B cell (primary cell): ENCODE measurements around the gene CACNG4. TPM values are rescaled to one million over a fixed set of nuclear protein-coding genes. Genes with fewer than 3 reads are reported as not detected.

Source experiments
- ATAC-seq: fragments of 200-7000 bp; cut with Tn5 transposase; one replicate; pipeline ENCODE4 v1.10.0; 2021; ENCODE audit warnings: low read depth, mild to moderate bottlenecking, moderate number of reproducible peaks, moderate library complexity
- CTCF ChIA-PET: fragments of 350-600 bp; sonication (Branson Sonifier 250); formaldehyde crosslinking; loops from one replicate; lab custom pipeline; 2021; ENCODE audit warnings: antibody characterized with exemption, inconsistent platforms; lab: Charles Lee
- POLR2A ChIA-PET: fragments of 350-600 bp; sonication (Branson Sonifier 250); formaldehyde crosslinking; loops from one replicate; lab custom pipeline; 2021; ENCODE audit warnings: antibody characterized with exemption; lab: Charles Lee
- DNase-seq: peaks from one replicate; pipeline ENCODE4 v3.0.0; 2013
- H2AFZ ChIP-seq: 2 replicates; pipeline ENCODE4 v1.6.1; 2012; ENCODE audit warnings: mild to moderate bottlenecking, low read depth, low read length; ENCODE audit not compliant: insufficient read depth, poor library complexity, severe bottlenecking
- H3K27ac ChIP-seq, 2 donors: 1 replicate in 1 of 2; 2 replicates in 1 of 2; pipeline ENCODE4 v1.5.1; 2012 to 2013; ENCODE audit warnings: low read length in 2 of 2, mild to moderate bottlenecking in 2 of 2, moderate library complexity in 1 of 2
- H3K27me3 ChIP-seq, 4 experiments: fragments of 200-600 bp in 1 of 4; sonication (generic) in 1 of 4; replicated peaks in 1 of 4; 1 replicate in 2 of 4; 2 replicates in 2 of 4; pipeline versions ENCODE4 v1.6.1 to v1.7.0; 2013 to 2016; ENCODE audit warnings: low read length in 3 of 4, mild to moderate bottlenecking in 2 of 4, mixed read lengths in 1 of 4, moderate library complexity in 1 of 4; ENCODE audit not compliant: insufficient read depth in 4 of 4, control insufficient read depth in 3 of 4; ENCODE audit errors: control extremely low read depth in 1 of 4
- H3K36me3 ChIP-seq, 2 experiments: replicated peaks in 1 of 2; 1 replicate in 1 of 2; 2 replicates in 1 of 2; pipeline versions ENCODE4 v1.6.1 to v1.7.1; 2013; ENCODE audit warnings: low read length in 1 of 2; ENCODE audit not compliant: insufficient read depth in 2 of 2, control insufficient read depth in 1 of 2; ENCODE audit errors: control extremely low read depth in 1 of 2, extremely low read depth in 1 of 2
- H3K4me1 ChIP-seq, 2 donors: fragments of 200-600 bp in 1 of 2; sonication (generic) in 1 of 2; 1 replicate in 1 of 2; 2 replicates in 1 of 2; pipeline versions ENCODE4 v1.5.1 to v1.6.1; 2013 to 2017; ENCODE audit warnings: low read length in 2 of 2; ENCODE audit not compliant: control insufficient read depth in 2 of 2, insufficient read depth in 2 of 2
- H3K4me2 ChIP-seq: replicated peaks from 2 replicates; pipeline ENCODE3; 2012; ENCODE audit warnings: mild to moderate bottlenecking, low read depth, low read length; ENCODE audit not compliant: poor library complexity, severe bottlenecking
- H3K4me3 ChIP-seq, 5 experiments: fragments of 200-600 bp in 1 of 5; sonication (generic) in 1 of 5; 1 replicate in 3 of 5; 2 replicates in 2 of 5; pipeline versions ENCODE4 v1.5.1 to v1.7.0; 2011 to 2016; ENCODE audit warnings: low read length in 4 of 5, mild to moderate bottlenecking in 4 of 5, low read depth in 2 of 5, control low read depth in 1 of 5, moderate library complexity in 1 of 5; ENCODE audit not compliant: insufficient read depth in 1 of 5; ENCODE audit errors: control extremely low read depth in 1 of 5, extremely low read depth in 1 of 5
- H3K79me2 ChIP-seq: fragments of 200-600 bp; sonication (generic); one replicate; pipeline ENCODE4 v1.6.0; 2016; ENCODE audit warnings: low read length; ENCODE audit not compliant: control insufficient read depth, insufficient read depth
- H3K9ac ChIP-seq: fragments of 200-600 bp; sonication (generic); 2 replicates; pipeline ENCODE4 v1.6.1; 2017; ENCODE audit warnings: mild to moderate bottlenecking, low read length, moderate library complexity
- H3K9me3 ChIP-seq, 3 donors: one replicate each; pipeline versions ENCODE4 v1.6.1 to v1.7.1; 2013; ENCODE audit warnings: low read length in 2 of 3; ENCODE audit not compliant: control insufficient read depth in 2 of 3, insufficient read depth in 1 of 3; ENCODE audit errors: control extremely low read depth in 1 of 3
- H4K20me1 ChIP-seq: 2 replicates; pipeline ENCODE4 v1.6.0; 2012; ENCODE audit warnings: mild to moderate bottlenecking, low read length; ENCODE audit not compliant: insufficient read depth, control insufficient read depth, poor library complexity, severe bottlenecking
- H3K27ac Mint-ChIP-seq: one replicate; pipeline ENCODE4 v1.8.0; 2021; ENCODE audit warnings: mixed read lengths
- H3K27me3 Mint-ChIP-seq: one replicate; pipeline ENCODE4 v1.8.0; 2021; ENCODE audit warnings: mixed read lengths
- H3K4me1 Mint-ChIP-seq: one replicate; pipeline ENCODE4 v1.8.0; 2021; ENCODE audit warnings: mixed read lengths
- H3K4me3 Mint-ChIP-seq: one replicate; pipeline ENCODE4 v1.8.0; 2021; ENCODE audit warnings: mixed read lengths
- H3K9me3 Mint-ChIP-seq: one replicate; pipeline ENCODE4 v1.8.0; 2022; ENCODE audit warnings: mixed read lengths; ENCODE audit not compliant: insufficient read depth
- EZH2 ChIP-seq: IDR thresholded peaks from 2 replicates; pipeline ENCODE4 v1.6.1; 2012; ENCODE audit warnings: borderline replicate concordance, low read depth, mild to moderate bottlenecking, moderate library complexity, low read length; ENCODE audit not compliant: insufficient read depth, poor library complexity, severe bottlenecking
- WGBS: methylation state at CpG from one replicate; pipeline ENCODE4 v1.1.5; 2013; ENCODE audit warnings: missing lambda C conversion rate; ENCODE audit not compliant: insufficient coverage; 5-methylcytosine and 5-hydroxymethylcytosine counted together
- intact Hi-C: fragments of 100-400 bp; cut with micrococcal nuclease; formaldehyde crosslinking; loops from one replicate; pipeline ENCODE4 v1.10.0; 2022
- polyA plus RNA-seq: library from polyadenylated mRNA; depleted of rRNA; stranded (reverse); fragments of >200 nt; gene quantifications from 2 replicates; pipeline ENCODE4 v1.2.3, GENCODE V29; 2012
- total RNA-seq, 2 donors: library from RNA; stranded (reverse); fragments of 120-200 nt in 1 of 2; gene quantifications; 1 replicate in 1 of 2; 2 replicates in 1 of 2; pipeline versions ENCODE4 v1.2.3 to v1.2.4, GENCODE V29; 2013 to 2022
- TF ChIP-seq, protein P1 (sequence below): fragments of 200-600 bp; IDR thresholded peaks from one replicate; pipeline ENCODE4 v1.8.0; 2022; ENCODE audit warnings: antibody characterized with exemption, mild to moderate bottlenecking

CACNG4 gene
- total and polyA plus RNA-seq, 2 donors (not counting 1 experiment from before 2014, with no cell fraction given): not detected

DNA sequence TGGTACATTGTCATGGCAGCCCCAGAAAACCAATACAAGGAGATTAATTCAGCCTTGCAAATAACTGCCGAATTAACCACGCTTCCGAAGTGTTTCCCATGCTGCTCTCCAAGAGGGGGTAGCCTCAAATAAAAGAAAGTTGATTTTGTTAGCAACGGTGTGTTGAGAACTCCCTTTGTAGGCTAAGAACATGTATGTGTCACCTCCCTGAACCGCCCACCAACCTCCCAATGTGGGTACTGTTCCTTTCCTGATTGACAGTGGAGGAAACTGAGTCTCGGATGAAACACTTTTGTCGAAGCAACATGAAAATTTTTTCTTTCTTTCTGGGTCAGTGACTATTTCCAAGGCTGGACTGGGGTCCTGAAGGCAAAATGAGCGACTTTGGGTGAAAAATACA lies 25.1 kb downstream of the CACNG4 start:
- 88% methylated on average over 3 of the region's 8 CpGs for WGBS
- CTCF ChIA-PET: no interaction called here

DNA sequence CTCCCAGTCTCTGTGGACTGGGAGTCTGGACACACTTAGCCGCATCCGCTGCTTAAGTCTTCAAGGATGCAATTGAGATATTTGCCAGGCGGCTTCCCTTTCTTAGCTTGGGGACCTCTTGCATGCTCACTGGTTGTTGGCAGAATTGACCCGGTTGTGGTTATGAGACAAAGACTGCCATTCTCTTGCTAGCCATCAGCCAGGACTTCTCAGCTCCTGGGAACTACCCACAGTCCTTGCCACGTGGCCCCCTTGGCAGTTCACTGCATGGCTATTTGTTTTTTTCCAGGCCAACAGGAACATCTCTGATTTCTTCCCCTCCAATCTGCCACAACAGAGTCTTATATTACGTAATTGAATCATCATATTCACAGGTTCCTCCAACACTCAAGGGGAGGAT lies 25.5 kb downstream of the CACNG4 start:
- peaks cover 0 to 2% (median 0%) of the 10 kb centered on the region in 4 experiments for H3K27me3 ChIP-seq
- ATAC-seq (no peak), DNase-seq (no peak)
- no peaks in the 10 kb centered on the region for H3K4me1 Mint-ChIP-seq
- ChIA-PET POLR2A (no interaction called here), CTCF (no interaction called here)
- peaks cover 27% of the 10 kb centered on the region for H3K27me3 Mint-ChIP-seq
- no peaks in the 10 kb centered on the region for H3K4me1 ChIP-seq
- no peak overlapping the region for H3K4me3 ChIP-seq
- no peak overlapping the region for H3K4me3 Mint-ChIP-seq
- no peaks in the 10 kb centered on the region for H3K79me2 ChIP-seq
- no peak overlapping the region for H2AFZ ChIP-seq
- H3K9me3 ChIP-seq: no peaks in the 10 kb centered on the region
- 84% methylated on average over 5 of the region's 6 CpGs for WGBS
- TF ChIP-seq, protein P1, sequence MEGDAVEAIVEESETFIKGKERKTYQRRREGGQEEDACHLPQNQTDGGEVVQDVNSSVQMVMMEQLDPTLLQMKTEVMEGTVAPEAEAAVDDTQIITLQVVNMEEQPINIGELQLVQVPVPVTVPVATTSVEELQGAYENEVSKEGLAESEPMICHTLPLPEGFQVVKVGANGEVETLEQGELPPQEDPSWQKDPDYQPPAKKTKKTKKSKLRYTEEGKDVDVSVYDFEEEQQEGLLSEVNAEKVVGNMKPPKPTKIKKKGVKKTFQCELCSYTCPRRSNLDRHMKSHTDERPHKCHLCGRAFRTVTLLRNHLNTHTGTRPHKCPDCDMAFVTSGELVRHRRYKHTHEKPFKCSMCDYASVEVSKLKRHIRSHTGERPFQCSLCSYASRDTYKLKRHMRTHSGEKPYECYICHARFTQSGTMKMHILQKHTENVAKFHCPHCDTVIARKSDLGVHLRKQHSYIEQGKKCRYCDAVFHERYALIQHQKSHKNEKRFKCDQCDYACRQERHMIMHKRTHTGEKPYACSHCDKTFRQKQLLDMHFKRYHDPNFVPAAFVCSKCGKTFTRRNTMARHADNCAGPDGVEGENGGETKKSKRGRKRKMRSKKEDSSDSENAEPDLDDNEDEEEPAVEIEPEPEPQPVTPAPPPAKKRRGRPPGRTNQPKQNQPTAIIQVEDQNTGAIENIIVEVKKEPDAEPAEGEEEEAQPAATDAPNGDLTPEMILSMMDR: no peak
- TF ChIP-seq EZH2: no peak
- H3K27ac ChIP-seq: no peak overlapping the region
- H3K36me3 ChIP-seq: no peaks in the 10 kb centered on the region
- H3K4me2 ChIP-seq: no peak overlapping the region
- no peak overlapping the region for H3K9ac ChIP-seq
- no peaks in the 10 kb centered on the region for H3K9me3 Mint-ChIP-seq
- H4K20me1 ChIP-seq: no peaks in the 10 kb centered on the region
- no peak overlapping the region for H3K27ac Mint-ChIP-seq
- intact Hi-C loops: no loop called here

More for the DNA sequence above, 25.1 kb downstream of the CACNG4 start:
- H3K36me3 ChIP-seq: no peaks in the 10 kb centered on the region
- no peaks in the 10 kb centered on the region for H3K9me3 Mint-ChIP-seq
- no peaks in the 10 kb centered on the region for H3K79me2 ChIP-seq
- ATAC-seq: no peak
- POLR2A ChIA-PET: no interaction called here
- H3K4me1 Mint-ChIP-seq: no peaks in the 10 kb centered on the region
- TF ChIP-seq EZH2: no peak
- TF ChIP-seq, protein P1: no peak
- intact Hi-C loops: no loop called here
- peaks cover 27% of the 10 kb centered on the region for H3K27me3 Mint-ChIP-seq
- no peaks in the 10 kb centered on the region for H3K4me1 ChIP-seq
- peaks cover 0 to 2% (median 0%) of the 10 kb centered on the region in 4 experiments for H3K27me3 ChIP-seq
- no peak overlapping the region for H3K27ac Mint-ChIP-seq
- no peak overlapping the region for H3K9ac ChIP-seq
- no peaks in the 10 kb centered on the region for H4K20me1 ChIP-seq
- H2AFZ ChIP-seq: no peak overlapping the region
- H3K27ac ChIP-seq: no peak overlapping the region
- no peak overlapping the region for H3K4me3 Mint-ChIP-seq
- no peak overlapping the region for H3K4me3 ChIP-seq
- no peaks in the 10 kb centered on the region for H3K9me3 ChIP-seq
- no peak overlapping the region for H3K4me2 ChIP-seq
- no peak for DNase-seq
